ENCODE results near the gene CIDEC.
"Not testable (repeated sequence)": the region's sequence is repeated elsewhere in the genome, so short reads cannot be mapped to it uniquely, and the experiment has no call there.

CIDEC gene

DNA sequence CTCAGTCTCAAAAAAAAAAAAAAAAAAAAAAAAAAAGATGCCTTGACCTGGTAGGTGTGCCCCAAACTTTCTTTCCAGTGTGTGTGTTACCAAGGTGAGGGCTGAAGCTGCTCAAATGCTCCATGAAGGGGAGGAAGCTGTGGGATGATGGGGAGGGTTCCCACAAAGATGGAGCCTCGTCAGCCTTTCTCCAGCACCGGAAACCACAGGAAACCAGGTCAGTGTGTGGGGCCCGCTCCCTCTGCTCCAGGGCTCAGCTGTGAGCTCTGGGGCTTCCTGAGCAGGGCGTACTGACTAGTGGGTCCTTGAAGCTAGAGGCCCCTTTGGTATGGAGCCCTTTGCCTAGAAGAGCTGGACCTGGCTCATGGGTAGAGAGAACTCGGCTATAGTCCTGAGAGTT, 21.9 kb upstream of the CIDEC start:
- peak; percentile 30 for DNase-seq (ENCODE audit: low spot score)

DNA sequence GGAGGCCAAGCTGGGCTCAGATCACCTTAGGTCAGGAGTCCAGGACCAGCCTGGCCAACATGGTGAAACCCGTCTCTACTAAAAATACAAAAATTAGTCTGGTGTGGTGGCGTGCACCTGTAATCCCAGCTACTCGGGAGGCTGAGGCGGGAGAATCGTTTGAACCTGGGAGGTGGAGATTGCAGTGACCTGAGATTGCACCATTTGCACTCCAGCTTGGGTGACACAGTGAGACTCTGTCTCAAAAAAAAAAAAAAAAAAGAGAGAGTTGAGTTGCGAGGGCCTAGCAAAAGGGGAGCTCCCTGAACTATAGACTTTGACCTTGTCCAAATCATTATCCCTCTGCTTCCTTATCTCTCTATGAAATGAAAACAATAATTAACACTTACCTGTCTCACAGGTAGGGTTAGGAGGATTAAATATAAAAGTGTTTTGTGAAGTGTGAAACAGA, 20.9 kb upstream of the CIDEC start:
- not testable (repeated sequence) for DNase-seq (ENCODE audit: low spot score)

DNA sequence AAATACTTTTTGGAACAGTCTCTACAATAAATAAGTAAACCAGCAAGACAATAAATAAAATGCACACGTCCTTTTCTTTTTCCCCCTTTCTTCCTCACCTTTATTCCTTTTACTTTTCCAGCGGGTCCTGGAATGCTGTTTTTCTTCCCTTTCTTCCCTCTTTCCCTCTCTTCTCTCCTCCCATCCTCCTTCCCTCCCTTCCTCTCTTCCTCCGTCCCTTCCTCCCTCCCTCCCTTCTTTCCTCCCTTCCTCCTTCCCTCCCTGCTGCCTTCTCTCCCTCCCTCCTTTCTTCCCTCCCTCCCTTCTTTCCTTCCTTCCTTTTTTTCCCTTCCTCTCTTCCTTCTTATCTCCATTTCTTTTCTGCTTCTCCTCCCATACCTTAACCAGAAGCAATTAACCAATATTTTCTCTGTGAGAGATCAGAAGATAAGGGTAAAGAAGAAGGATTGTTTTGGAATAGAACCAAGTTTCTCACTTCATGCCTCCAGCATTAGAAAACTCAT, 19.3 kb upstream of the CIDEC start:
- no peak for DNase-seq (ENCODE audit: low spot score)

DNA sequence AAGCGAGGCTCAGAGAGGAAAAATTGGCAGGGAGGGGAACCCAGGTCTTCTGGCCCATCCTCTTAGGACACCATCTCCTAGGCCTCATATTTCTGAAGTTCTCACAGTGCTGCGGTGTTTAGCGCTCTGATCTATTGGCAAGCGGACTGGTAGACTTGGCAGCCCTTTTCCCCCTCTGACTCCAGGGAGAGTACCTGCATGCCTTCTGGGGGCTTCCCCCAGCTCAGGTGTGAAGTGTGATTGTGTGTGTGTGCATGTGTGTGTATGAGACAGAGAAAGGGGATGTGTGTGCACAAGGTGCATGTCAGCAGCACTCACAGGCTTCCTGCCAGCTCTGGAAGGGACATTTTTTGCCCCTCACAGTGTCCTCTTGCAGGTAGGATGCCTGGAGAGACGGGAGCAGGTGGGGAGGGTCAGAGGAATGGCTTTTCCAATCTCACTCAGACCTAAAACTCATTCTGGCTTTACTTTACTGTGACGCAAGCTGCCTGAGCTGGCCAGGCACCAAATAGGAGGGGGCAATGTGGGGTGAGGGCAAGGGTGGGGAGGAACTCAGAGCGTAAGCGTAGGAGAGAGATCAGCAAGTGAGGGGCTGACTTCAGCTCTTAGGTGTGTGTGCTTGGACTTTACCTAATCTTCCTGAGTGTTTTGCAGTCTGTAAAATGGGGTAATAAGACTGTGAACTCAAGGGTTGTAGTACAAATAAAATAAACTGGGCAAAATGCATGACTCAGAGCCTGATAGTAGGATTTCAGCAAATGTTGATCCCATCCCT, 18.6 kb upstream of the CIDEC start:
- no peak for DNase-seq (ENCODE audit: low spot score)

GRCh38 chr3:9897408-9898372, 17.6 kb upstream of the CIDEC start:
- no peak for DNase-seq (ENCODE audit: low spot score)

- DNase-seq (ENCODE audit: low spot score), result not testable (repeated sequence)
These were observed 16.8 kb upstream of the CIDEC start for GRCh38 chr3:9896755-9897407.

- not testable (repeated sequence) for DNase-seq (ENCODE audit: low spot score)
These were observed 15.7 kb upstream of the CIDEC start for GRCh38 chr3:9895715-9896114.

- DNase-seq (ENCODE audit: low spot score), result no peak
These were observed 13.7 kb upstream of the CIDEC start for GRCh38 chr3:9893739-9894138.

- no peak for DNase-seq (ENCODE audit: low spot score)
These were observed 11.1 kb upstream of the CIDEC start for GRCh38 chr3:9891072-9891622.

DNA sequence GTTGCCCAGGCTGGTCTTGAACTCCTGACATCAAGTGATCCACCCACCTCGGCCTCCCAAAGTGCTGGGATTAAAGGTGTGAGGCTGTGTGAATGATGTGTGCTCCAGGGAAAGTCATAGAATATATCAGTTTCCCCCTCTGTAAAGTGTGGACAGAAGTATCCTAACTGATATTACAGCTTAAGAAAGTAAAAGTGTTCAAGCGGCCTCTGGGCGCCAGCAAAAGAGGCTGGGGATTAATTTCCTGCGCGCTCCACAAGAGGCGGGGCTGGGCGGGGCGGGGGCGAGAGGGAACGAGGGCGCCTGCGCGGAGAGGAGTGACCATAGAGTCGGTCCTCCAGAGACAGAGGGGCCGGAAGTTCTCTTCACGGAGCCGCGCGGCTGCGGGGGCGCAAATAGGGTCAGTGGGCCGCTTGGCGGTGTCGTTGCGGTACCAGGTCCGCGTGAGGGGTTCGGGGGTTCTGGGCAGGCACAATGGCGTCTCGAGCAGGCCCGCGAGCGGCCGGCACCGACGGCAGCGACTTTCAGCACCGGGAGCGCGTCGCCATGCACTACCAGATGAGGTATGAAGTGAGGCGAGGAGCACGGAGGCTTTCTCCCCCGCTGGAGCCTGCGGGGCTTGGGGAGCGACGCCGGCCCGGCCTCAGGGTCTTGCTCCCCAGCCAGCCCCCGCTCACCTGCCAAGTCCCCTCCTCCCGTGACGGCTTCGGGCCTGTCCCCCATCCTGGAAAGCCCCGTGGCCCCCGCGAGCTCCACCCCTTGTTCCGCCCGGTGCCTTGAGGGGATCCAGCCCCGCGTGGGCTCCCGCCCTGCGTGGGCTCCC, 10.4 kb upstream of the CIDEC start, which contains the start of gene JAGN1:
Gene JAGN1 (plus strand): TSS at position 362 of the 823 bp plus-strand sequence. CDS start 113 bp downstream, at position 475.
- DNase-seq (ENCODE audit: low spot score), result peak; percentile 89

DNA sequence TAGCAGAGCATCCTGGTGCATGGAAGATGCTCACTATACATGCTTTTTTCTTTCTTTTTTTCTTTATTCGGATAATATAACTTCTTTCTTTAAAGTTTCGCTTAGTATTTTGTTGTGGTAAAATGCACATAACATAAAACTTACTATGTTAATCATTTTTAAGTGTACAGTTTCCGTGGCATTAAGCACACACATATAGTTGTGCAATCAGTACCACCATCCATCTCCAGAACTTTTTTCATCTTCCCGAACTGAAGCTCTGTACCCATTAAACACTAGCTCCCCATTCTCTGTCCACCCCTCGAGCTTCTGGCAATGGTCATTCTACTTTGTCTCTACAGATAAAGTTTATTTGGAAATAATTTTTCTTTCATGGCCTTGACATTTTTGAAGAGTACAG, 9.4 kb upstream of the CIDEC start:
- DNase-seq (ENCODE audit: low spot score), result no peak

- DNase-seq (ENCODE audit: low spot score), result no peak
These were observed 8.5 kb upstream of the CIDEC start for GRCh38 chr3:9888540-9888939.

DNA sequence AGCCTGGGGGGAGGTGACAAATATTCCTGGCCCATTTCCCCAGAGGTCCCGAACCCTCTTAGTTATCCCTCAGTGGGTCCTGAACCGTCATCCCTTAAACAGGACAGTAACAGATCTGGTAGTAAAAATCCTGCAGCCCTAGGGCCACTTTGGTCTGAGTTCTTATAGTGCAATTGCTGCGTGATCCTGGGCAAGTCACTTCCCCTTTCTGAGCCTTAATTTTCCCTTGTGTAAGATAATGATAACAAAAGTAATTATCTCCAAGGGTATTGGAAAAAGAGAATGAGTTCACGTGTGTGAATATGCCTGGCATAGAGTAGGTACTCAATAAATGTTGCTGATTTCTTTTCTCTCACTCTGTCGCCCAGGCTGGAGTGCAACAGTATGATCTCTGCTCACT, 7.4 kb upstream of the CIDEC start:
- DNase-seq (ENCODE audit: low spot score), result no peak

DNA sequence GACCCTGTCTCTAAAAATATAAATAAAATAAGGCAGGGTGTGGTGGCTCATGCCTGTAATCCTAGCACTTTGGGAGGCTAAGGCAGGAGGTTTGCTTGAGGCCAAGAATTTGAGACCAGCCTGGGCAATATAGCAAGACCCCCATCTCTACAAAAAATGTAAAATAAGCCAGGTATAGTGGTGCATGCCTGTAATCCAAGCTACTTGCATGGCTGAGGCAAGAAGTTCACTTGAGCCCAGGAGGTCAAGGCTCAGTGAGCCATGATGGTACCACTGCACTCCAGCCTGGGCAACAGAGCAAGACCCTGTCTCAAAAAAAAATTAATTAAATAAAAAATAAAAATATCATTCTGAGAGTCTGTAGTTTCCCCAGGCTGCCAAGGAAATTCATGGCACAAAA, 6.3 kb upstream of the CIDEC start:
- DNase-seq (ENCODE audit: low spot score), result no peak

DNA sequence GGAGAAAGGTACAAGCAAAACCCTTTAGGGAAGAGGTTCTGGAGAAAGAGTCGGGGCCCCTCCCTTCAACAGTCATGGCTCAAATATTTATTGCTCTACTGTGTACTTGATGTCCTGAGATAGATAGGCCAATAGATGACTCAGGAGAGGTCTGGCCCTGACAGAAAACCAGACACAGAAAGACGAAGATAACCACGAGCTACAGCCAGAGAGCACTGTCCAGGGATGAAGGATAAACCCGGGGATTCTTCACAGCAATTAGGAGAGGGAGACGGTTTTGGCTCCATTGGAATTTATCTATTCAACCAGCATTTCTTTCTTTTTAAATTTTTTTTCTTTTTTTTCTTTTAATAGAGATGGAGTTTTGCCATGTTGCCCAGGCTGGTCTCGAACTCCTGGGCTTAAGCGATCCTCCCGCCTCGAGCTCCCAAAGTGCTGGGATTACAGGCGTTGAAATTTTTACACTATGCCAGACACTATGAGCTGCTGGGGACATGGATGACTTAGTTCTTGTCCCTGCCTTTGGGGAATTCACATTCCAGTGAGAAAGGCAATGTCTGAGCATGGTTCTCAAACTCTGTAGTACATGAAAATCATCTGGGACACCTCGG, 4.6 kb upstream of the CIDEC start:
- no peak for DNase-seq (ENCODE audit: low spot score)

DNA sequence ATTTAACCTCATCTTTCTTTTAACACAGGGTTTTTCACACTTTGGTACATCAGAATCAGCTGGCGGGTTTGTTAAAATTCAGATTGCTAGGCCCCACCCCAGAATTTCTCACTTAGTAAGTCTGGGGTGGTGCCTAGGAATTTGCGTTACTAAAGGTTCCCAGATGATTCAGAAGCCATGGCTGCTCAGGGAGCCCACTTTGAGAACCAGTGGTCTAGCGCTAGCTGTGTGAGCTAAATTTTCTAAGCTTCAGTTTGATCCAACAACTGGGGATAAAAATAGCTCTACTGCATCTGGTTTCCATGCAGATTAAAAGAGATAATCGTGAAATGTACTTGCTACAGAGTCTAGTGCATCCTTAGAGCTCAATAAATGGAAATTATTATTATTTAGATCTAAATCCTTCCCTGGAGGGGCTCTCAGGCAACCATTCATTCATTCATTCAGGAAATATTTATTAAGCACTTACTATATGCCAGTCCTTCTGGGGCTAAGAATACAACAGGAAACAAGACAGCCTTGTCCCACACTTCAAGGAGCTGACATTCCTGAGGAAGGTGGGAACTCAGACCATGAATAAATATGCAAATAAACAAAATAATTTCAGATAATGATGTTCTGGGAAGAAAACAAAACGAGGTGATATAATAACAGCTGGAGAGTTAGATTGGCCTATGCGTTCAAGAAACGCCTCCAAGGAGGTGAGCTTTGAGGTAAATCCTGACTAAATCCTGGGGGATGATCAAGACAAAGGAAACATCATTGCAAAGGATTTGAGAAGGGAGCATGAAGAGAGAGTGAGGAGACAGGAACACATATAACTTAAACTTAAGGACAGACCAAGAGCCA, 3.9 kb upstream of the CIDEC start:
- no peak for DNase-seq (ENCODE audit: low spot score)

DNA sequence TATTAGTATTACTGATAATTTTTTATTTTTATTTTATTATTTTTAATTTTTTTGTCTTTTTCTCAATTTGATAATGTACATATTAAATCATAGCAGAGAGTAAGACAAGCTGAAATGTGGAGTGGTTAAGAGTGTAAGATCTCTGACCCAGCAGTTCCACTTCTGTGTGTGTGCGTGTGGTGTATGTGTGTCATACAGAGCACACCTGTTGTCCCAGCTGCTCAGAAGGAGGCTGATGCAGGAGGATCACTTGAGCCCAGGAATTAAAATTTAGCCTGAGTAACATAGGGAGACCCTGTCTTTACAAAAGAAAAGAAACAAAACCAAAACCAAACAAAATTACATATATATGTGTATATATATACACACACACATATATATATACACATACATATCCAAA, 1.4 kb upstream of the CIDEC start:
- DNase-seq (ENCODE audit: low spot score), result no peak

DNA sequence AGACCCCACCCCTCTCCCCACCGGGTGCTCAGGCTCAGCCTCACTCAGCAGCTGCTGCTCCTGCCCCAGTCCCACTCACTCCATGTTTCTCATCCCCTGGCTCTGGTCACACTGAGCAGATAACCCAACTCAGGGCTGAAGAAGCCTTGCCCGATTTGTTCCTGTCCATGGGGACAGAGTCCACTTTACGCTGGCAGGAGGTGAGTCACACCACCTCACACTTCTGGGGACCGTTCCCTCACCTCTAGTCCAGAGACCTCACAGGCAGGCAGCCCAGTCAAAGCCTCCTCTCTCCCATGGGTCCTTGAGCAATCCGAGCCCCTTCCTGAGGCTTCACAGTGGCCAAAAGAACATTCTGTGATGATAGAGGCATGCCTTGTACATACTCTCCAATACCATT, 1.4 kb downstream of the CIDEC start:
- DNase-seq (ENCODE audit: low spot score), result no peak

- no peak for DNase-seq (ENCODE audit: low spot score)
These were observed 3.1 kb downstream of the CIDEC start for GRCh38 chr3:9876991-9877390.

- not testable (repeated sequence) for DNase-seq (ENCODE audit: low spot score)
These were observed 3.8 kb downstream of the CIDEC start for GRCh38 chr3:9876255-9876654.

All from CD4-positive, alpha-beta T cell treated with Interleukin-6 at 100 ng/mL for 8 hours (primary cell).